AG09319 (cell line): ENCODE data around the gene GDF9.

ENCODE experiments used
- DNase-seq: peaks from one replicate; pipeline ENCODE4 v3.0.0-alpha.2; 2010; ENCODE audit warnings: low read depth; ENCODE audit errors: extremely low read depth
- CTCF ChIP-seq: IDR thresholded peaks from 2 replicates; pipeline ENCODE4 v1.5.1; 2011; ENCODE audit warnings: low read depth, mild to moderate bottlenecking, inconsistent platforms, low read length, moderate library complexity

Gene GDF9

GRCh38 chr5:132884548-132884947 lies 18.3 kb upstream of the GDF9 start:
- no peak for DNase-seq
- no peak for TF ChIP-seq CTCF

GRCh38 chr5:132883261-132883834 lies 17.1 kb upstream of the GDF9 start:
- peak; percentile 29 for DNase-seq
- peak; percentile 71 for TF ChIP-seq CTCF

- no peak for DNase-seq
- no peak for TF ChIP-seq CTCF
These were observed 11.7 kb upstream of the GDF9 start for GRCh38 chr5:132877938-132878337.

- no peak for TF ChIP-seq CTCF
- DNase-seq: no peak
These were observed 11.2 kb upstream of the GDF9 start for GRCh38 chr5:132877466-132877865.

- no peak for DNase-seq
- TF ChIP-seq CTCF: no peak
These were observed 9.9 kb upstream of the GDF9 start for GRCh38 chr5:132876020-132876759.

GRCh38 chr5:132873930-132874271 lies 7.6 kb upstream of the GDF9 start:
- DNase-seq: no peak
- TF ChIP-seq CTCF: no peak

GRCh38 chr5:132873119-132873929 lies 7.1 kb upstream of the GDF9 start, which contains the start of gene LEAP2:
TSS of gene LEAP2 (plus strand) at chr5:132873668. CDS start at chr5:132873695, 27 bp downstream.
- no peak for DNase-seq
- TF ChIP-seq CTCF: no peak
